Measurements from ENCODE around the gene TSPAN2. TPM values are rescaled to one million over a fixed set of nuclear protein-coding genes. Genes with fewer than 3 reads are reported as not detected.

Gene TSPAN2
- total RNA-seq, 4 donors from 2014 or later: 0.83 to 7.6 (median 3.9) TPM

- DNase-seq: no peak
- intact Hi-C loops (cut with DNase I): no loop called here
Observed at GRCh38 chr1:115077984-115078330, 11.3 kb downstream of the TSPAN2 start.

GRCh38 chr1:115077286-115077983, 11.9 kb downstream of the TSPAN2 start:
- peaks cover 0 to 19% (median 15%) of the 10 kb centered on the region in 3 donors for H3K4me1 ChIP-seq
- intact Hi-C loops (cut with DNase I): no loop called here
- 73 to 78% methylated on average over 5 of the region's 5 CpGs for WGBS, 2 donors

More at GRCh38 chr1:115077984-115078330, 11.3 kb downstream of the TSPAN2 start:
- 100% methylated on average over 1 of the region's 1 CpG for WGBS, 2 donors
- TF ChIP-seq CTCF (IDR thresholded peaks at IDR 0.05) (no peak), POLR2A (IDR thresholded peaks at IDR 0.05) (no peak)
- Histone ChIP-seq H3K4me3 (no peak overlapping the region), H3K4me1 (peaks cover 0 to 18% (median 15%) of the 10 kb centered on the region in 3 donors), H3K36me3 (no peaks in the 10 kb centered on the region), H3K27me3 (peaks cover 0 to 6% (median 0%) of the 10 kb centered on the region in 4 donors), H3K9me3 (no peaks in the 10 kb centered on the region), H3K27ac (no peak overlapping the region)

GRCh38 chr1:115076384-115076915, 12.9 kb downstream of the TSPAN2 start:
- 37 to 51% methylated on average over 4 of the region's 4 CpGs for WGBS, 2 donors
- H3K9me3 ChIP-seq: no peaks in the 10 kb centered on the region
- DNase-seq: no peak
- peaks cover 0 to 19% (median 15%) of the 10 kb centered on the region in 3 donors for H3K4me1 ChIP-seq
- H3K4me3 ChIP-seq: no peak overlapping the region
- H3K36me3 ChIP-seq: no peaks in the 10 kb centered on the region
- peaks cover 0 to 6% (median 0%) of the 10 kb centered on the region in 4 donors for H3K27me3 ChIP-seq
- H3K27ac ChIP-seq: peak overlapping the region in 1 of 4 donors; percentile 21
- intact Hi-C loops (cut with DNase I): no loop called here
- TF ChIP-seq POLR2A (IDR thresholded peaks at IDR 0.05) (no peak), CTCF (IDR thresholded peaks at IDR 0.05) (no peak)

More at GRCh38 chr1:115077286-115077983, 11.9 kb downstream of the TSPAN2 start:
- no peak for DNase-seq
- TF ChIP-seq CTCF (IDR thresholded peaks at IDR 0.05) (no peak), POLR2A (IDR thresholded peaks at IDR 0.05) (no peak)
- H3K27me3 ChIP-seq: peaks cover 0 to 6% (median 0%) of the 10 kb centered on the region in 4 donors
- H3K27ac ChIP-seq: no peak overlapping the region
- H3K9me3 ChIP-seq: no peaks in the 10 kb centered on the region
- no peak overlapping the region for H3K4me3 ChIP-seq
- no peaks in the 10 kb centered on the region for H3K36me3 ChIP-seq

GRCh38 chr1:115074839-115075534, 14.3 kb downstream of the TSPAN2 start:
- whole genome bisulfite sequencing, 2 donors: 71 to 74% methylated on average over 9 of the region's 11 CpGs
- Histone ChIP-seq H3K36me3 (no peaks in the 10 kb centered on the region), H3K4me1 (peaks cover 0 to 23% (median 15%) of the 10 kb centered on the region in 3 donors), H3K4me3 (no peak overlapping the region), H3K9me3 (no peaks in the 10 kb centered on the region), H3K27me3 (peaks cover 0 to 6% (median 0%) of the 10 kb centered on the region in 4 donors), H3K27ac (no peak overlapping the region)
- no peak for DNase-seq
- intact Hi-C loops (cut with DNase I): no loop called here
- no peak for TF ChIP-seq POLR2A (IDR thresholded peaks at IDR 0.05)
- TF ChIP-seq CTCF (IDR thresholded peaks at IDR 0.05): no peak

Measured in esophagus squamous epithelium (tissue), 5 donors.